ENCODE data around the gene ICE1.

GRCh38 chr5:5523066-5523505, 100.6 kb downstream of the ICE1 start:
- TF ChIP-seq, protein P1, sequence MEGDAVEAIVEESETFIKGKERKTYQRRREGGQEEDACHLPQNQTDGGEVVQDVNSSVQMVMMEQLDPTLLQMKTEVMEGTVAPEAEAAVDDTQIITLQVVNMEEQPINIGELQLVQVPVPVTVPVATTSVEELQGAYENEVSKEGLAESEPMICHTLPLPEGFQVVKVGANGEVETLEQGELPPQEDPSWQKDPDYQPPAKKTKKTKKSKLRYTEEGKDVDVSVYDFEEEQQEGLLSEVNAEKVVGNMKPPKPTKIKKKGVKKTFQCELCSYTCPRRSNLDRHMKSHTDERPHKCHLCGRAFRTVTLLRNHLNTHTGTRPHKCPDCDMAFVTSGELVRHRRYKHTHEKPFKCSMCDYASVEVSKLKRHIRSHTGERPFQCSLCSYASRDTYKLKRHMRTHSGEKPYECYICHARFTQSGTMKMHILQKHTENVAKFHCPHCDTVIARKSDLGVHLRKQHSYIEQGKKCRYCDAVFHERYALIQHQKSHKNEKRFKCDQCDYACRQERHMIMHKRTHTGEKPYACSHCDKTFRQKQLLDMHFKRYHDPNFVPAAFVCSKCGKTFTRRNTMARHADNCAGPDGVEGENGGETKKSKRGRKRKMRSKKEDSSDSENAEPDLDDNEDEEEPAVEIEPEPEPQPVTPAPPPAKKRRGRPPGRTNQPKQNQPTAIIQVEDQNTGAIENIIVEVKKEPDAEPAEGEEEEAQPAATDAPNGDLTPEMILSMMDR (IDR thresholded peaks at IDR 0.05) = no peak
- no peak for TF ChIP-seq EP300 (IDR thresholded peaks at IDR 0.05; ENCODE audit: low read depth)
- no peak for TF ChIP-seq POLR2A (IDR thresholded peaks at IDR 0.05)
- TF ChIP-seq POLR2AphosphoS5 (IDR thresholded peaks at IDR 0.05) = no peak

All from transverse colon (tissue), 4 donors.